Measurements from ENCODE around the gene MICAL1. TPM values are rescaled to one million over a fixed set of nuclear protein-coding genes. Genes with fewer than 3 reads are reported as not detected.

The MICAL1 gene
- total RNA-seq, 1 donor from 2014 or later: 50.6 TPM

DNA sequence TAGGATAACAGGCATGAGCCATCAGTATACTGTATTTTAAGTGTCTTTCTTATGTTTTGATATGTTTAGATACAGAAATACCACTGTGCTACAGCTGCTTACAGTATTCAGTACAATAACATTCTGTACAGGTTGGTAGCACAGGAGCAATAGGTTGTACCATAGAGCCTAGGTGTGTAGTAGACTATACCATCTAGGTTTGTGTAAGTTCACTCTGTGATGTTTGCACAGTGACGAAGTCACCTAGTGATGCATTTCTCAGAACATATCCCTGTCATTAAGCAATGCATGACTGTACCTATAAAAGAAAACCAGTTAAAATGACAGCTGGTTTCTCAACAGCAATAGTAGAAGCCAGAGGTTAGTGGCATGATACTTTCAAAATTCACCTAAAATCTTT, 30.5 kb upstream of the MICAL1 start:
- Mint-ChIP-seq H3K9me3 (no peaks in the 10 kb centered on the region), H3K27me3 (ENCODE audit: insufficient read depth, low read depth) (peaks cover 16% of the 10 kb centered on the region), H3K4me1 (peaks cover 21% of the 10 kb centered on the region), H3K36me3 (peaks cover 11% of the 10 kb centered on the region), H3K4me3 (no peak overlapping the region), H3K27ac (no peak overlapping the region)
- no peak overlapping the region for H3K9ac ChIP-seq
- H3K36me3 ChIP-seq: no peaks in the 10 kb centered on the region
- H4K20me1 ChIP-seq (ENCODE audit: low read depth): no peaks in the 10 kb centered on the region
- H3K4me3 ChIP-seq: no peak overlapping the region
- no peak for DNase-seq (ENCODE audit: low spot score)
- peaks cover 17% of the 10 kb centered on the region for H3K27me3 ChIP-seq
- TF ChIP-seq, protein P1, sequence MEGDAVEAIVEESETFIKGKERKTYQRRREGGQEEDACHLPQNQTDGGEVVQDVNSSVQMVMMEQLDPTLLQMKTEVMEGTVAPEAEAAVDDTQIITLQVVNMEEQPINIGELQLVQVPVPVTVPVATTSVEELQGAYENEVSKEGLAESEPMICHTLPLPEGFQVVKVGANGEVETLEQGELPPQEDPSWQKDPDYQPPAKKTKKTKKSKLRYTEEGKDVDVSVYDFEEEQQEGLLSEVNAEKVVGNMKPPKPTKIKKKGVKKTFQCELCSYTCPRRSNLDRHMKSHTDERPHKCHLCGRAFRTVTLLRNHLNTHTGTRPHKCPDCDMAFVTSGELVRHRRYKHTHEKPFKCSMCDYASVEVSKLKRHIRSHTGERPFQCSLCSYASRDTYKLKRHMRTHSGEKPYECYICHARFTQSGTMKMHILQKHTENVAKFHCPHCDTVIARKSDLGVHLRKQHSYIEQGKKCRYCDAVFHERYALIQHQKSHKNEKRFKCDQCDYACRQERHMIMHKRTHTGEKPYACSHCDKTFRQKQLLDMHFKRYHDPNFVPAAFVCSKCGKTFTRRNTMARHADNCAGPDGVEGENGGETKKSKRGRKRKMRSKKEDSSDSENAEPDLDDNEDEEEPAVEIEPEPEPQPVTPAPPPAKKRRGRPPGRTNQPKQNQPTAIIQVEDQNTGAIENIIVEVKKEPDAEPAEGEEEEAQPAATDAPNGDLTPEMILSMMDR (IDR thresholded peaks at IDR 0.05): no peak
- no peak for TF ChIP-seq EZH2 (IDR thresholded peaks at IDR 0.05)
- no peak overlapping the region for H3K27ac ChIP-seq
- H3K79me2 ChIP-seq (ENCODE audit: low read depth): peaks cover 19% of the 10 kb centered on the region
- H3K4me1 ChIP-seq: peaks cover 17% of the 10 kb centered on the region
- H3F3A ChIP-seq (ENCODE audit: low read depth): peaks cover 11% of the 10 kb centered on the region
- no peaks in the 10 kb centered on the region for H3K9me3 ChIP-seq (ENCODE audit: low read depth)
- H2AFZ ChIP-seq (replicated peaks): no peak overlapping the region
- no peak overlapping the region for H3K4me2 ChIP-seq

DNA sequence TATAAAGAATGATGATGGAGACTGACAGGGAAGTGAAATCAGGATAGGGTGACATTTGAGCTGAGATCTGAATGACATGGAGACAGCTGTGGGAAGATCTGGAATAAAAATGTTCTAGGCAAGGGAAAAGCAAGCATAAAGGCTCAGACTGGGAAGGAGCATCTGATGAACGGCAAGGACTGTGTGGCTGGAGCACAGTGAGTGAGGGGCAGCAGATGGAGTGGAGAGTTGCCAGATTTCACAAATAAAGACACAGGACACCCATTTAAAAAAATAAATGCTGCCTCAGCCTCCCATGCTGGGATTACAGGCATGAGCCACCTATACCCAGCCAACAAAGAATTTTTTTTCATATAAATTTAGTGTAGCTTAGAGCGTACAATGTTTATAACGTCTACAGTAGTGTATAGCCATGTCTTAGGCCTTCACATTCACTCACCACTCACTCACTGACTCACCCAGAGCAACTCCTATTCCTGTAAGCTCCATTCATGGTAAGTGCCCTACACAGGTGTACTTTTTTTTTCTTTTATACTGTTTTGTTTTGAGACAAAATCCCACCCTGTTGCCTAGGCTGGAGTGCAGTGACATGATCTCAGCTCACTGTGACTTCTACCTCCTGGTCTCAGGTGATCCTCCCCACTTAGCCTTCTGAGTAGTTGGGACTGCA, 29.8 kb upstream of the MICAL1 start:
- Histone ChIP-seq H3K4me3 (no peak overlapping the region), H3K27ac (no peak overlapping the region), H3K36me3 (no peaks in the 10 kb centered on the region), H3K27me3 (peaks cover 17% of the 10 kb centered on the region), H3K4me2 (no peak overlapping the region), H3K9ac (no peak overlapping the region), H3F3A (ENCODE audit: low read depth) (peaks cover 8% of the 10 kb centered on the region), H4K20me1 (ENCODE audit: low read depth) (no peaks in the 10 kb centered on the region), H2AFZ (replicated peaks) (no peak overlapping the region), H3K4me1 (peaks cover 18% of the 10 kb centered on the region), H3K79me2 (ENCODE audit: low read depth) (peaks cover 26% of the 10 kb centered on the region), H3K9me3 (ENCODE audit: low read depth) (no peaks in the 10 kb centered on the region)
- Mint-ChIP-seq H3K9me3 (no peaks in the 10 kb centered on the region), H3K4me3 (no peak overlapping the region), H3K4me1 (peaks cover 19% of the 10 kb centered on the region), H3K36me3 (peaks cover 16% of the 10 kb centered on the region), H3K27ac (no peak overlapping the region), H3K27me3 (ENCODE audit: insufficient read depth, low read depth) (peaks cover 16% of the 10 kb centered on the region)
- TF ChIP-seq EZH2 (IDR thresholded peaks at IDR 0.05) (no peak), EZH2phosphoT487 (IDR thresholded peaks at IDR 0.05) (no peak)
- TF ChIP-seq, protein P1 (IDR thresholded peaks at IDR 0.05): no peak
- DNase-seq (ENCODE audit: low spot score): no peak

DNA sequence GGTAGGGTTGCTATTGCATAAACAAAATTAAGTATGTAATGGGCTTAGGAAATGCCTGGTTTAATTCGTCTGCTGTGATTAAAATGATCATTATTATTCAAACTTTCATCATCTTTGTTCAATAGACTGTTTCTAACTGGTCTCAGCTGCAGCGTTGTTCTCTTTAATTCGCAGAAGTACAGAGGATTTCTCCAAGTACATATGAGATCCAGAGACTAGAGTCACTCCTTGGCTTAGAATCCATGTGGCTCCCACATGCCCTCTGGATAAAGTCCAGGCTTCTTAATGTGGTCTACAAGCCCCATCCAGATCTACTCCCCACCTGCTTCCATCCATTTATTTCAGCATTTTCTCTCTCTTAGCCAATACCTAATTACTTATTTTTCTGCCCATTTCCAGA, 28.6 kb upstream of the MICAL1 start:
- H3K27me3 ChIP-seq: peaks cover 17% of the 10 kb centered on the region
- no peak overlapping the region for H3K9ac ChIP-seq
- Mint-ChIP-seq H3K27me3 (ENCODE audit: insufficient read depth, low read depth) (peaks cover 16% of the 10 kb centered on the region), H3K4me1 (peaks cover 24% of the 10 kb centered on the region), H3K4me3 (peak overlapping the region; percentile 83), H3K27ac (no peak overlapping the region), H3K9me3 (no peaks in the 10 kb centered on the region), H3K36me3 (peaks cover 21% of the 10 kb centered on the region)
- peak overlapping the region; percentile 49 for H3K4me3 ChIP-seq
- peak overlapping the region; percentile 80 for H3K4me2 ChIP-seq
- H3F3A ChIP-seq (ENCODE audit: low read depth): peaks cover 8% of the 10 kb centered on the region
- no peak for DNase-seq (ENCODE audit: low spot score)
- no peak overlapping the region for H3K27ac ChIP-seq
- no peaks in the 10 kb centered on the region for H3K9me3 ChIP-seq (ENCODE audit: low read depth)
- H3K79me2 ChIP-seq (ENCODE audit: low read depth): peaks cover 39% of the 10 kb centered on the region
- H3K4me1 ChIP-seq: peaks cover 28% of the 10 kb centered on the region
- TF ChIP-seq, protein P1 (IDR thresholded peaks at IDR 0.05): no peak
- TF ChIP-seq EZH2 (IDR thresholded peaks at IDR 0.05) (no peak), EZH2phosphoT487 (IDR thresholded peaks at IDR 0.05) (no peak)
- H4K20me1 ChIP-seq (ENCODE audit: low read depth): no peaks in the 10 kb centered on the region
- H2AFZ ChIP-seq (replicated peaks): no peak overlapping the region
- no peaks in the 10 kb centered on the region for H3K36me3 ChIP-seq

Data from neural progenitor cell (in vitro differentiated cells).